ENCODE results near the gene HSD17B3. TPM values are rescaled to one million over a fixed set of nuclear protein-coding genes. Genes with fewer than 3 reads are reported as not detected.
A peak's percentile ranks its signal among the peaks of the same experiment; 100 is the strongest.
"Not testable (repeated sequence)": the region's sequence is repeated elsewhere in the genome, so short reads cannot be mapped to it uniquely, and the experiment has no call there.

The HSD17B3 gene
- total RNA-seq, 2 experiments from 2014 or later = not detected

- DNase-seq (peak; percentile 57), ATAC-seq (peak; percentile 81)
- Mint-ChIP-seq H3K27ac (no peak overlapping the region), H3K4me1 (no peaks in the 10 kb centered on the region), H3K36me3 (ENCODE audit: low read depth) (no peaks in the 10 kb centered on the region), H3K9me3 (ENCODE audit: low read depth) (no peaks in the 10 kb centered on the region), H3K4me3 (no peak overlapping the region), H3K27me3 (no peaks in the 10 kb centered on the region)
- intact Hi-C loops (cut with DNase I, micrococcal nuclease) = loop anchor here (1.0 to 5.0 kb wide), 4 partner anchors 323 to 339 kb away; no protein-coding TSS in a partner anchor
- POLR2A ChIA-PET = no interaction called here
- CTCF ChIA-PET = interaction anchor here (0.6 to 6.1 kb wide), 19 partner anchors 10 to 1818 kb away, joined by 3 to 43 read pairs (median 3); no protein-coding TSS in a partner anchor
Measured at GRCh38 chr9:96327694-96328352, 25.8 kb upstream of the HSD17B3 start.

GRCh38 chr9:96323169-96323568 lies 21.2 kb upstream of the HSD17B3 start:
- Mint-ChIP-seq H3K27me3 (no peaks in the 10 kb centered on the region), H3K27ac (no peak overlapping the region), H3K4me1 (no peaks in the 10 kb centered on the region), H3K36me3 (ENCODE audit: low read depth) (no peaks in the 10 kb centered on the region), H3K4me3 (no peak overlapping the region), H3K9me3 (ENCODE audit: low read depth) (no peaks in the 10 kb centered on the region)
- intact Hi-C loops (cut with DNase I, micrococcal nuclease) = no loop called here
- CTCF ChIA-PET = interaction anchor here (0.6 to 1.9 kb wide), 5 partner anchors 13 to 329 kb away, joined by 3 to 5 read pairs (median 4); no protein-coding TSS in a partner anchor
- DNase-seq (no peak), ATAC-seq (no peak)
- POLR2A ChIA-PET = no interaction called here

DNA sequence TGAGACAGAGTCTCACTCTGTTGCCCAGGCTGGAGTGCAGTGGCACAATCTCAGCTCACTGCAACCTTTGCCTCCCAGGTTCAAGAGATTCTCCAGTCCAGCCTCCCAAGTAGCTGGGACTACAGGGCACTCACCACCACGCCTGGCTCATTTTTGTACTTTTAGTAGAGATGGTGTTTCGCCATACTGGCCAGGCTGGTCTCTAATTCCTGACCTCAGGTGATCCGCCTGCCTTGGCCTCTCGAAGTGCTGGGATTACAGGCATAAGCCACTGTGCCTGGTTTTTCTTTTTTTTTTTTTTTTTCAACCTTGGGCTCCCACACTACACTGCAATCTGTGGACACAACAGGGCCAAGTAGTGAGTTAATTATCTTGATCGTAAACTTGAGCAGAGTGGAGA lies 20.8 kb upstream of the HSD17B3 start:
- H3K4me1 Mint-ChIP-seq; H3K9me3 Mint-ChIP-seq (ENCODE audit: low read depth); ATAC-seq; H3K4me3 Mint-ChIP-seq; intact Hi-C loops (cut with DNase I, micrococcal nuclease); H3K27me3 Mint-ChIP-seq; H3K27ac Mint-ChIP-seq; DNase-seq; CTCF ChIA-PET; H3K36me3 Mint-ChIP-seq (ENCODE audit: low read depth); POLR2A ChIA-PET: not testable (repeated sequence)

GRCh38 chr9:96322210-96322609 lies 20.2 kb upstream of the HSD17B3 start:
- POLR2A ChIA-PET; intact Hi-C loops (cut with DNase I, micrococcal nuclease); H3K27me3 Mint-ChIP-seq; H3K9me3 Mint-ChIP-seq (ENCODE audit: low read depth); DNase-seq; H3K36me3 Mint-ChIP-seq (ENCODE audit: low read depth); ATAC-seq; H3K4me1 Mint-ChIP-seq; H3K4me3 Mint-ChIP-seq; H3K27ac Mint-ChIP-seq; CTCF ChIA-PET: not testable (repeated sequence)

GRCh38 chr9:96321515-96321914 lies 19.5 kb upstream of the HSD17B3 start:
- Mint-ChIP-seq H3K27me3 (no peaks in the 10 kb centered on the region), H3K4me3 (no peak overlapping the region), H3K9me3 (ENCODE audit: low read depth) (no peaks in the 10 kb centered on the region), H3K36me3 (ENCODE audit: low read depth) (no peaks in the 10 kb centered on the region), H3K4me1 (no peaks in the 10 kb centered on the region), H3K27ac (no peak overlapping the region)
- ChIA-PET POLR2A (no interaction called here), CTCF (interaction anchor here (1.5 kb wide), 1 partner anchor 13 kb away, joined by 4 read pairs; no protein-coding TSS in a partner anchor)
- no peak for DNase-seq
- no peak for ATAC-seq
- intact Hi-C loops (cut with DNase I, micrococcal nuclease) = no loop called here

GRCh38 chr9:96320749-96321280 lies 18.8 kb upstream of the HSD17B3 start:
- POLR2A ChIA-PET = no interaction called here
- no peaks in the 10 kb centered on the region for H3K9me3 Mint-ChIP-seq (ENCODE audit: low read depth)
- intact Hi-C loops (cut with DNase I, micrococcal nuclease) = no loop called here
- H3K36me3 Mint-ChIP-seq (ENCODE audit: low read depth) = no peaks in the 10 kb centered on the region
- DNase-seq (no peak), ATAC-seq (no peak)
- H3K4me1 Mint-ChIP-seq = no peaks in the 10 kb centered on the region
- CTCF ChIA-PET = interaction anchor here (1.4 to 1.5 kb wide), 2 partner anchors 12 to 89 kb away, joined by 4 to 5 read pairs; no protein-coding TSS in a partner anchor
- no peak overlapping the region for H3K27ac Mint-ChIP-seq
- no peak overlapping the region for H3K4me3 Mint-ChIP-seq
- H3K27me3 Mint-ChIP-seq = no peaks in the 10 kb centered on the region

DNA sequence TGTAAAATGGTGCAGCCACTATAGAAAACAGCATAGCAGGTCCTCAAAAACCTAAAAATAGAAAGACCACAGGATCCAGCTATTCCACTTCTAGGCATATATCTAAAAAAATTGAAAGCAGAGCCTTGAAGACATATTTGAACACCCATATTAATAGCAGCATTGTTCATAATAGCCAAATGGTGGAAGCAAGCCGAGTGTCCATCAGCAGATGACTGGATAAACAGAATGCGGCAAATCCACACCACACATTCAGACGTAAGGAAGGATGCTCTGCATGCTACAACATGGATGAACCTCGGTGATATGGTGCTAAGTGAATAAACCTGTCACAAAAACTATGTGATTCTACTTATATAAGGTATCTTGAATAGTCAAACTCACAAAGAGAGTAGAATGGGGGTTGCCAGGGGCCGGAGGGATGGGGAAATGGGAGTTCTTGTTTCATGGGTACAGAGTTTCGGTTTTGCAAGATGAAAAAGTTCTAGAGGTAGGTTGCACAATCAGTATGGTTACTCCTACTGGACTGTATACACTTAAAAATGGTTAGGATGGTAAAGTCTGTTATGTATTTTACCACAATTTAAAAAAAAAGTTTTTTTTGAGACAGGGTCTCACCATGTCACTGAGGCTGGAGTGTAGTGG lies 17.1 kb upstream of the HSD17B3 start:
- no peaks in the 10 kb centered on the region for H3K36me3 Mint-ChIP-seq (ENCODE audit: low read depth)
- ChIA-PET CTCF (interaction anchor here (2.1 to 6.0 kb wide), 3 partner anchors 9 to 86 kb away, joined by 9 to 43 read pairs (median 23); no protein-coding TSS in a partner anchor), POLR2A (no interaction called here)
- H3K27ac Mint-ChIP-seq = no peak overlapping the region
- no peak for ATAC-seq
- no peaks in the 10 kb centered on the region for H3K9me3 Mint-ChIP-seq (ENCODE audit: low read depth)
- intact Hi-C loops (cut with DNase I, micrococcal nuclease) = loop anchor here in 1 of 2 experiments (10.0 kb wide), 1 partner anchor 244 kb away; no protein-coding TSS in a partner anchor
- no peak for DNase-seq
- H3K27me3 Mint-ChIP-seq = no peaks in the 10 kb centered on the region
- no peak overlapping the region for H3K4me3 Mint-ChIP-seq
- no peaks in the 10 kb centered on the region for H3K4me1 Mint-ChIP-seq

DNA sequence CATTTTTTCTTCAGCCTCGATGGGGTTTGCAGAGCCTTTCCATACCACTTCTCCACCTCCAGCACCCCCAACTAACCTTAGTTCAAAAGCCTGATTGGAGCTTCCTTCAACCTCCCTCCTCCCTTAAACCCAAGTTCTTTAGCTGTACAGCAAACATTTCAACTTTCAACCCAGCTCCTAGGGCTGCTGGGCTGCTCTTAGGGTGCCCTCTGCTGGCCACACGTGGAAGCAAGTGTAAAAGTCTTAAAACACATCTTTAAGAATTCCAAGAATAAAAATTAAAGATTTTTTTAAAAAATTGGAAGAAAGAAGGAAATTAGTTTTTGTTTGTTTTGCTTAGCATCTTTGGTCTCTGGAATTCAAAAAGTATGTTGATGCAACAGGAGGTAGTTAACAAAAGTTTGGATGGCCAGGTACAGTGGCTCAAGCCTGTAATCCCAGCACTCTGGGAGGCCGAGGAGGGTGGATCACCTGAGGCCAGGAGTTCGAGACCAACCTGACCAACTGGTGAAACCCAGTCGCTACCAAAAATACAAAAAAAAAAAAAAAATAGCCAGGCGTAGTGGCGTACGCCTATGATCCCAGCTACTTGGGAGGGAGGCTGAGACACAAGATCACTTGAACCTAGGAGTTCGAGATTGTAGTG lies 15.5 kb upstream of the HSD17B3 start:
- Mint-ChIP-seq H3K27me3 (peaks cover 2% of the 10 kb centered on the region), H3K27ac (no peak overlapping the region), H3K36me3 (ENCODE audit: low read depth) (peaks cover 4% of the 10 kb centered on the region), H3K4me1 (no peaks in the 10 kb centered on the region), H3K4me3 (no peak overlapping the region), H3K9me3 (ENCODE audit: low read depth) (peaks cover 12% of the 10 kb centered on the region)
- ChIA-PET POLR2A (no interaction called here), CTCF (interaction anchor here (0.6 to 6.0 kb wide), 25 partner anchors 9 to 1632 kb away, joined by 3 to 43 read pairs (median 4); no protein-coding TSS in a partner anchor)
- no peak for ATAC-seq
- intact Hi-C loops (cut with DNase I, micrococcal nuclease) = loop anchor here (1.0 to 10.0 kb wide), 2 partner anchors 85 to 243 kb away; no protein-coding TSS in a partner anchor
- peak; percentile 71 for DNase-seq

DNA sequence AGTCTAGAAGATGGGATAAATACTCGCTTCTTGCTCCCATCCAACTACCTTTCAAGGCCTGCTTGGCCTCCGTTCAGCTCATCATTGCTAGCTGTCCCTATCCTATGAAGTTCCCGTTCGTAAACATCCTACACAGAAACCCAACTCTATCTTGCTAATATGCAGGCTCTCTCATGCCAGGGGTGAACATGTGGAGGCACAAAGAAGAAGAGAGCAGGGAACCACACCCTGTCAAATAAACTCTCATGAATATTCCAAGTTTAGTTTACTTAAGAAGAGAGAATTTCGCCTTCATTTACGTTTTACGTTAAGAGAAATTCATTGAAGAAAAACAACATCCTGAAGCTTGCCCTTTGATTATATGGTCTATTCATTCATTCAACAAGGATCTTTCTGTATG lies 7.9 kb upstream of the HSD17B3 start:
- Mint-ChIP-seq H3K9me3 (ENCODE audit: low read depth) (peaks cover 23% of the 10 kb centered on the region), H3K36me3 (ENCODE audit: low read depth) (peaks cover 4% of the 10 kb centered on the region), H3K4me1 (no peaks in the 10 kb centered on the region), H3K27ac (no peak overlapping the region), H3K27me3 (peaks cover 11% of the 10 kb centered on the region), H3K4me3 (no peak overlapping the region)
- ChIA-PET POLR2A (interaction anchor here (0.6 kb wide), 1 partner anchor 59 kb away, joined by 3 read pairs; no protein-coding TSS in a partner anchor), CTCF (interaction anchor here (0.7 to 2.0 kb wide), 6 partner anchors 11 to 112 kb away, joined by 3 to 6 read pairs (median 4); no protein-coding TSS in a partner anchor)
- DNase-seq = no peak
- no peak for ATAC-seq
- intact Hi-C loops (cut with DNase I, micrococcal nuclease) = loop anchor here in 1 of 2 experiments (10.0 kb wide), 1 partner anchor 235 kb away; no protein-coding TSS in a partner anchor

DNA sequence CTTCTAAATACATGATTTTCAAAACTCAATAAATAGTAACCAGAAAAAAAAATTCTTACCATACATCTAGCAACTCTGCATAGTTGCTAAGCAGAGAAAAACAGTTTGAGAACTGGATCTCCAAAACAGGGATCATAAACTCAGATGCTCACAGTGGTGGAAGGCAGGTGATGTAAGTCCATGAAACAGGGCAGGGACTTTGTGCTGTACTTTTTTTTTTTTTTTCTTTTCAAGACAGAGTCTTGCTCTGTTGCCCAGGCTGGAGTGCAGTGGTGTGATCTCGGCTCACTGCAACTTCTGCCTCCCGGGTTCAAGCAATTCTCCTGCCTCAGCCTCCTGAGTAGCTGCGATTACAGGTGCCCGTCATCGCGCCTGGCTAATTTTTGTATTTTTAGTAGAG lies 5.0 kb upstream of the HSD17B3 start:
- CTCF ChIA-PET; H3K4me1 Mint-ChIP-seq; H3K36me3 Mint-ChIP-seq (ENCODE audit: low read depth); H3K27ac Mint-ChIP-seq; intact Hi-C loops (cut with DNase I, micrococcal nuclease); ATAC-seq; POLR2A ChIA-PET; DNase-seq; H3K9me3 Mint-ChIP-seq (ENCODE audit: low read depth); H3K4me3 Mint-ChIP-seq; H3K27me3 Mint-ChIP-seq: not testable (repeated sequence)

- Mint-ChIP-seq H3K27ac (no peak overlapping the region), H3K4me3 (no peak overlapping the region), H3K4me1 (no peaks in the 10 kb centered on the region), H3K27me3 (peaks cover 2% of the 10 kb centered on the region), H3K36me3 (ENCODE audit: low read depth) (no peaks in the 10 kb centered on the region), H3K9me3 (ENCODE audit: low read depth) (no peaks in the 10 kb centered on the region)
- no peak for DNase-seq
- intact Hi-C loops (cut with DNase I, micrococcal nuclease) = no loop called here
- POLR2A ChIA-PET = no interaction called here
- CTCF ChIA-PET = interaction anchor here (0.7 to 1.6 kb wide), 2 partner anchors 12 to 63 kb away, joined by 3 to 6 read pairs; no protein-coding TSS in a partner anchor
- ATAC-seq = no peak
Measured at GRCh38 chr9:96305171-96305570, 3.2 kb upstream of the HSD17B3 start.

Data from activated CD4-positive, alpha-beta T cell treated with anti-CD3 and anti-CD28 coated beads for 36 hours (primary cell).